ENCODE results near the gene EN2. TPM values are rescaled to one million over a fixed set of nuclear protein-coding genes. Genes with fewer than 3 reads are reported as not detected.

EN2 gene
- total and polyA plus RNA-seq, 2 of the 13 experiments (the other 11 are each of a cell fraction or from before 2014, with no cell fraction given): not detected

DNA sequence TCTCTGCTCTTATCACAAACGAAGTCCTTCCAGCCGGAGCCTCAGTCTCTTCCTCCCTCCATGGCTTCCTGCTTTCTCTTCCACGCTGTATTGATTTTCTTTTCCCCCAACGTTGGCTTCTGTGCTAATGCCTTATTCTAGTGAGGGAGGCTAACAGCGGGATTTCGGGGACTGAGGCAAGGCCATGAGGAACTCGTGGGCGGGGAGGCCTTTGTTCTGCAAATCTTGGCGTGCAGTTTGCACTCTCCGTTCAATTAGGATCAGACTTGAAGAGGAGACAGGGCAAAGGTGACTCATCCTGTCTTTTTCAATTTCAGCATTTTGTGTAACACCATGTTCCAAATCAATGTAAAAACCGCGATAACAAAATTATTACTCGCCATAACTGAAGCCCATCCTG lies 25.3 kb downstream of the EN2 start:
- Histone ChIP-seq H3K27ac (ENCODE audit: extremely low read length, insufficient read depth, low read length) (no peak overlapping the region), H3K9me3 (ENCODE audit: low read length) (no peaks in the 10 kb centered on the region), H2AFZ (ENCODE audit: low read length) (no peak overlapping the region), H3K79me2 (ENCODE audit: insufficient read depth, low read length) (no peaks in the 10 kb centered on the region), H3K4me1 (ENCODE audit: insufficient read depth, low read length) (no peaks in the 10 kb centered on the region), H4K20me1 (ENCODE audit: insufficient read depth, low read length) (no peaks in the 10 kb centered on the region), H3K36me3 (replicated peaks in 1 of 2; ENCODE audit: control insufficient read depth in 1 of 2, insufficient read depth in 2 of 2, low read length in 2 of 2) (no peaks in the 10 kb centered on the region), H3K27me3 (ENCODE audit: control insufficient read depth in 1 of 2, insufficient read depth in 2 of 2, low read length in 2 of 2) (peaks cover 14 to 65% of the 10 kb centered on the region in 2 experiments), H3K4me2 (ENCODE audit: low read depth, low read length) (no peak overlapping the region), H3K4me3 (replicated peaks in 1 of 3; ENCODE audit: insufficient read depth in 1 of 3, low read depth in 2 of 3, low read length in 3 of 3) (no peak overlapping the region), H3K9ac (ENCODE audit: insufficient read depth, low read depth, low read length) (no peak overlapping the region)
- TF ChIP-seq, protein P1, sequence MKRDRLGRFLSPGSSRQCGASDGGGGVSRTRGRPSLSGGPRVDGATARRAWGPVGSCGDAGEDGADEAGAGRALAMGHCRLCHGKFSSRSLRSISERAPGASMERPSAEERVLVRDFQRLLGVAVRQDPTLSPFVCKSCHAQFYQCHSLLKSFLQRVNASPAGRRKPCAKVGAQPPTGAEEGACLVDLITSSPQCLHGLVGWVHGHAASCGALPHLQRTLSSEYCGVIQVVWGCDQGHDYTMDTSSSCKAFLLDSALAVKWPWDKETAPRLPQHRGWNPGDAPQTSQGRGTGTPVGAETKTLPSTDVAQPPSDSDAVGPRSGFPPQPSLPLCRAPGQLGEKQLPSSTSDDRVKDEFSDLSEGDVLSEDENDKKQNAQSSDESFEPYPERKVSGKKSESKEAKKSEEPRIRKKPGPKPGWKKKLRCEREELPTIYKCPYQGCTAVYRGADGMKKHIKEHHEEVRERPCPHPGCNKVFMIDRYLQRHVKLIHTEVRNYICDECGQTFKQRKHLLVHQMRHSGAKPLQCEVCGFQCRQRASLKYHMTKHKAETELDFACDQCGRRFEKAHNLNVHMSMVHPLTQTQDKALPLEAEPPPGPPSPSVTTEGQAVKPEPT (CRISPR knock-in tag; IDR thresholded peaks at IDR 0.05; ENCODE audit: low read depth): no peak
- TF ChIP-seq SP4 (CRISPR knock-in tag; IDR thresholded peaks at IDR 0.05): no peak
- no peak for TF ChIP-seq ZKSCAN8 (CRISPR knock-in tag; IDR thresholded peaks at IDR 0.05; ENCODE audit: borderline replicate concordance)
- TF ChIP-seq, protein P2, sequence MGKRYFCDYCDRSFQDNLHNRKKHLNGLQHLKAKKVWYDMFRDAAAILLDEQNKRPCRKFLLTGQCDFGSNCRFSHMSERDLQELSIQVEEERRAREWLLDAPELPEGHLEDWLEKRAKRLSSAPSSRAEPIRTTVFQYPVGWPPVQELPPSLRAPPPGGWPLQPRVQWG (CRISPR knock-in tag; IDR thresholded peaks at IDR 0.05; ENCODE audit: borderline replicate concordance, low read depth): no peak
- no peak for TF ChIP-seq MXD1 (CRISPR knock-in tag; IDR thresholded peaks at IDR 0.05)
- TF ChIP-seq FOSL1 (CRISPR knock-in tag; IDR thresholded peaks at IDR 0.05; ENCODE audit: borderline replicate concordance): no peak
- ChIA-PET POLR2A (no interaction called here), CTCF (ENCODE audit: low intra/inter-chr PET ratio, low total read pairs) (no interaction called here)
- DNase-seq (ENCODE audit: low spot score) (no peak), FAIRE-seq (no peak), ATAC-seq (no peak)
- BruUV-seq (replicated peaks): no TSS peak
- intact Hi-C loops (cut with micrococcal nuclease; ENCODE audit: unreplicated experiment) (no loop called here), in situ Hi-C loops (cut with HindIII; ENCODE audit: extremely low pct_ligation_motif_present, low pct_unique_long_range_greater_than_20kb) (no loop called here)
- WGBS (ENCODE audit: low lambda C conversion rate): 32% methylated on average over 13 of the region's 13 CpGs

Data from HepG2 (cell line).